Activated T-cell treated with anti-CD3 and anti-CD28 coated beads for 4 hours (primary cell): ENCODE measurements around the gene ZNF575.

Experiments used
- DNase-seq: peaks from one replicate; pipeline ENCODE4 v3.0.0-alpha.2; 2020

The ZNF575 gene

DNA sequence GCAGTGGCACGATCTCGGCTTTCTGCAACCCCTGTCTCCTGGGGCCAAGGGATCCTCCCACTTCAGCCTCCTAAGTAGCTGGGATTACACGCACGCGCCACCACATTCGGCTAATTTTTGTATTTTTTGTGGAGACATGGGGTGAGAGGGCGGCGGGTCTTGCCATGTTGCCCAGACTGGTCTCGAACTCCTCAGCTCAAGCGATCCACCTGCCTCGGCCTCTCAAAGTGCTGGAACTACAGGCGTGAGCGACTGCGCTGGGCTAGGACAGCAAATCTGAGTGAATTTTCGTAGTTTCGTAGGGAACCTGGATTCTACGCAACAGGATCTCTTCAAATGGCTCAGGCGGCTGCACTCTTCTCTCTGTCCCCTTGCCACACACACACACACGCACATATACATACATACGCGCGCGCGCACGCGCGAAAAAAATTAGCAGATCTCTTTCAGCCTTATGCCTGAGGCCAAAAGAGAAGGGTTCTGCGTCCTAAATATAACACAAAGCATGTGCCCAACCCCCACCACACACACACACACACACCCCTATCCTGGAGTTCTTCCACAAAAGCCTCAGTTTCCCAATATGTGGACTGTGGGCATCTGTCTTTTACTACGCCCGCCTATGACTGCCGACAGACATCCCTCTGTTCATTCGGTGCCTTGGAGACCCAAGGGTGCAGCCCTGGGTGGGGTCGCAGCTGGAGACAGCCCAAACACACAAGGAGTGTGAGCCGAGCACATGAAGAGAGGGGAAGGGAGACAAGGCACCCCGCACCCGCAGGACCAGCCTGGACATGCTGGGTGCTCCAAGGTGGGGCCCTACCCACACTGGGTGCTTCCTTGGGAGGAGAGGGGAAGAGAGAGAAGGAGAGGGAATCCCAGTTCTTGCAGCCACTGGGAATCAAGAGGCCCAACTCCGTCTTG lies 43.2 kb downstream of the ZNF575 start:
- DNase-seq, result no peak

- DNase-seq, result no peak
Observed at GRCh38 chr19:43578787-43579186, 45.8 kb downstream of the ZNF575 start.

DNA sequence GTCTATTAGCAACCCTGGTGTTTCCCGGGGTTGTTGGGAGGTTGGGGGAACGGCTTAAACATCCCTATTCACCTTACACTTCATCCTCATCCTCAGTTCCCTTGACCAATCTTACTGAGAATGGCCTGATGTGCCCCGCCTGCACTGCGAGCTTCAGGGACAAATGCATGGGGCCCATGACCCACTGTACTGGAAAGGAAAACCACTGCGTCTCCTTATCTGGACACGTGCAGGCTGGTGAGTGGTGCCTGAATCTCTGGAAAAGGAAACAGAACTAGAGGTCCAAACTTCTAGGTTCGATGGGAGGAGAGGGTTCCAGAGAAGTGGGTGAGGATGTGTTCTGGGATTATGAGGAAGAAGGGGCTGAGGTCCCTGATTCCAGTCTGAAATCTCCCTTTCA lies 48.5 kb downstream of the ZNF575 start:
- DNase-seq, result no peak

GRCh38 chr19:43582495-43582894 lies 49.5 kb downstream of the ZNF575 start:
- no peak for DNase-seq

DNA sequence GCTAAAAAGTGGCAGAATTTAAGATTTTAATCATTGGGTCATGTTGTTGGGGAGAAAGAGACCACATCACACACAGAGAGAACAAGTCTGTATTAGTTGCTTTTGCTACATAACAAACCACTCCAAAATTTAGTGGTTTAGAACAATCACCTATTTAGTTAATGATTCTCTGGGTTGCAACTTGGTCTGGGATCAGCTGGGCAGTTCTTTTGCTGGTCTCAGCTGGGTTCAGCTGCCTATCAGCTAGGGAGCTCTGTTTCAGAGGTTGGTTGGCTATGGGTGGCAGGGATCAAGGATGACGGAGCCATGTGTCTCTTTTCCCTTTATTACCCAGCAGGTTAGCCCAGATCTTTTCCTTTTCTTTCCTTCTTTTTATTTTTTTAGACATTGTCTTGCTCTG lies 51.5 kb downstream of the ZNF575 start:
- DNase-seq, result no peak
